Measurements from ENCODE around the gene PITPNB.

PITPNB gene

GRCh38 chr22:27815826-27816530, 103.1 kb downstream of the PITPNB start:
- TF ChIP-seq, protein P1, sequence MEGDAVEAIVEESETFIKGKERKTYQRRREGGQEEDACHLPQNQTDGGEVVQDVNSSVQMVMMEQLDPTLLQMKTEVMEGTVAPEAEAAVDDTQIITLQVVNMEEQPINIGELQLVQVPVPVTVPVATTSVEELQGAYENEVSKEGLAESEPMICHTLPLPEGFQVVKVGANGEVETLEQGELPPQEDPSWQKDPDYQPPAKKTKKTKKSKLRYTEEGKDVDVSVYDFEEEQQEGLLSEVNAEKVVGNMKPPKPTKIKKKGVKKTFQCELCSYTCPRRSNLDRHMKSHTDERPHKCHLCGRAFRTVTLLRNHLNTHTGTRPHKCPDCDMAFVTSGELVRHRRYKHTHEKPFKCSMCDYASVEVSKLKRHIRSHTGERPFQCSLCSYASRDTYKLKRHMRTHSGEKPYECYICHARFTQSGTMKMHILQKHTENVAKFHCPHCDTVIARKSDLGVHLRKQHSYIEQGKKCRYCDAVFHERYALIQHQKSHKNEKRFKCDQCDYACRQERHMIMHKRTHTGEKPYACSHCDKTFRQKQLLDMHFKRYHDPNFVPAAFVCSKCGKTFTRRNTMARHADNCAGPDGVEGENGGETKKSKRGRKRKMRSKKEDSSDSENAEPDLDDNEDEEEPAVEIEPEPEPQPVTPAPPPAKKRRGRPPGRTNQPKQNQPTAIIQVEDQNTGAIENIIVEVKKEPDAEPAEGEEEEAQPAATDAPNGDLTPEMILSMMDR (IDR thresholded peaks at IDR 0.05; ENCODE audit: low read depth, low read length, missing control alignments) = no peak
- no peak for DNase-seq (ENCODE audit: extremely low read depth, low read depth)
- H3K4me3 ChIP-seq (replicated peaks; ENCODE audit: low read depth, low read length) = no peak overlapping the region

- TF ChIP-seq, protein P1 (IDR thresholded peaks at IDR 0.05; ENCODE audit: low read depth, low read length, missing control alignments) = no peak
- H3K4me3 ChIP-seq (replicated peaks; ENCODE audit: low read depth, low read length) = no peak overlapping the region
- no peak for DNase-seq (ENCODE audit: extremely low read depth, low read depth)
These were observed 104.1 kb downstream of the PITPNB start for GRCh38 chr22:27814993-27815392.

GRCh38 chr22:27811778-27812177, 107.3 kb downstream of the PITPNB start:
- TF ChIP-seq, protein P1 (IDR thresholded peaks at IDR 0.05; ENCODE audit: low read depth, low read length, missing control alignments) = no peak
- no peak for DNase-seq (ENCODE audit: extremely low read depth, low read depth)
- H3K4me3 ChIP-seq (replicated peaks; ENCODE audit: low read depth, low read length) = no peak overlapping the region

- TF ChIP-seq, protein P1 (IDR thresholded peaks at IDR 0.05; ENCODE audit: low read depth, low read length, missing control alignments) = no peak
- DNase-seq (ENCODE audit: extremely low read depth, low read depth) = no peak
- H3K4me3 ChIP-seq (replicated peaks; ENCODE audit: low read depth, low read length) = no peak overlapping the region
These were observed 108.4 kb downstream of the PITPNB start for GRCh38 chr22:27810609-27811151.

DNA sequence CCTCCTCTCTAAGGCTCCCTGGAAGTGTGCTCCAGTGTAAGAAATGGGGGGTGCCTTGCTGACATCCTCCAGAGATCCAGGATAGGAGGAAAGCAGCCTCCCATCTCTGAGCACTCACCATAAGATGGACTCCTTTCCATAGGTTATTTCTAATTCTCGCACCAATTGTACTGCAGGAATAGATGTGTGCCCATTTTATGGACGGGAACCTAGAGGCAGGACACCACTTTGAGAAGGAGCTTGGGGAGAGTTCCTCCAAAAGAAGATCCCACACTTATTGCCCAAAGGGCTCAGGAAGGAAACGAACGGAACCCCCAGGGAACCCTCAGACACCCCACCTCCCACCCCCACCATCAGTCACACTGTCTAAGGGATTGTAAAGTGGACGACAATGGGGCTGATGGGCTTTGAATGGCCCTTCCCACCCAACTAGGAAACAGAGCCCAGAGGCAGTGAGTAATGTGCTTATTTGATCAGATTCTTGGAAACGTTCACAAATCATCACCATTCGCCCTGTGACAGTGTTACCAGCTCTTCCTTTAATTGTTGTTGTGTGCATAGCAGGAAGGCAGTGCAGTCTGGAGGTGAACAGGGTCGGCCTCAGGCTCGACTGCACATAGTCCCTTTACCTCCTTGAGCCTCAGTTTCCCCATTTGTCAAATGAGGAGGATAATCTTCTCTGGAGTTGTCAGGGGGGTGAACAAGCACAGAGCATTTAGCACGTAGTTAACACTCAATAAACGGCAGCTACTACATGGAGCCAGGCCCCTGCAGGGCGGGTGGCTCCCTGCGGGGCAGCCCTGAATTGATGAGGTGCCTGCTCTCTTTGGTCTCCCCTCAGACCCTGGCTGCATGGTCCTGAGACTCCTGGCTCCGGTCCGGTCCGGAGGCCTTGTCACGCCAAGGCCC, 109.1 kb downstream of the PITPNB start:
- TF ChIP-seq, protein P1 (IDR thresholded peaks at IDR 0.05; ENCODE audit: low read depth, low read length, missing control alignments) = no peak
- no peak for DNase-seq (ENCODE audit: extremely low read depth, low read depth)
- no peak overlapping the region for H3K4me3 ChIP-seq (replicated peaks; ENCODE audit: low read depth, low read length)

GRCh38 chr22:27809226-27809603, 109.8 kb downstream of the PITPNB start:
- no peak overlapping the region for H3K4me3 ChIP-seq (replicated peaks; ENCODE audit: low read depth, low read length)
- no peak for DNase-seq (ENCODE audit: extremely low read depth, low read depth)
- TF ChIP-seq, protein P1 (IDR thresholded peaks at IDR 0.05; ENCODE audit: low read depth, low read length, missing control alignments) = no peak
